Mesenchymal stem cell (in vitro differentiated cells and primary cell): ENCODE measurements around the gene STK33.

ENCODE experiments used
- DNase-seq: peaks from one replicate; pipeline ENCODE4 v3.0.0-alpha.2; 2013
- H2AFZ ChIP-seq: one replicate; pipeline ENCODE4 v1.6.1; 2013; ENCODE audit warnings: low read depth, mild to moderate bottlenecking, control low read depth, inconsistent platforms, low read length, moderate library complexity
- H2AK5ac ChIP-seq: 2 replicates; pipeline ENCODE4 v1.6.1; 2013; ENCODE audit warnings: low read length, moderate library complexity, mild to moderate bottlenecking, inconsistent platforms; ENCODE audit not compliant: severe bottlenecking
- H2BK120ac ChIP-seq: one replicate; pipeline ENCODE4 v1.6.1; 2013; ENCODE audit warnings: low read depth, mild to moderate bottlenecking, inconsistent platforms, low read length, moderate library complexity
- H2BK12ac ChIP-seq, 2 experiments: one replicate each; pipeline ENCODE4 v1.6.1; 2013; ENCODE audit warnings: inconsistent platforms in 2 of 2, low read length in 2 of 2, mild to moderate bottlenecking in 2 of 2, moderate library complexity in 2 of 2, control low read depth in 1 of 2
- H2BK15ac ChIP-seq: one replicate; pipeline ENCODE4 v1.6.1; 2013; ENCODE audit warnings: mild to moderate bottlenecking, low read depth, inconsistent platforms; ENCODE audit not compliant: poor library complexity, severe bottlenecking
- H2BK5ac ChIP-seq: 2 replicates; pipeline ENCODE4 v1.6.1; 2013; ENCODE audit warnings: low read depth, mild to moderate bottlenecking, low read length, control low read depth, inconsistent platforms; ENCODE audit not compliant: poor library complexity, severe bottlenecking
- H3K14ac ChIP-seq, 2 experiments: one replicate each; pipeline ENCODE4 v1.6.1; 2013; ENCODE audit warnings: inconsistent platforms in 2 of 2, low read length in 2 of 2, control low read depth in 1 of 2, mild to moderate bottlenecking in 1 of 2, moderate library complexity in 1 of 2
- H3K18ac ChIP-seq, 2 experiments: one replicate each; pipeline ENCODE4 v1.6.1; 2013; ENCODE audit warnings: inconsistent platforms in 2 of 2, low read length in 2 of 2, control low read depth in 1 of 2, low read depth in 1 of 2, mild to moderate bottlenecking in 1 of 2
- H3K23ac ChIP-seq, 2 experiments: one replicate each; pipeline ENCODE4 v1.6.1; 2013; ENCODE audit warnings: inconsistent platforms in 2 of 2, low read length in 2 of 2, mild to moderate bottlenecking in 2 of 2, moderate library complexity in 2 of 2, control low read depth in 1 of 2
- H3K27ac ChIP-seq: 2 replicates; pipeline ENCODE4 v1.5.1; 2013; ENCODE audit warnings: mild to moderate bottlenecking, moderate library complexity, low read length, control low read depth, inconsistent platforms; ENCODE audit not compliant: poor library complexity, severe bottlenecking
- H3K27me3 ChIP-seq, 2 experiments: 2 replicates each; pipeline versions ENCODE4 v1.6.1 to v1.7.0; 2013; ENCODE audit warnings: low read length in 2 of 2, mild to moderate bottlenecking in 2 of 2, moderate library complexity in 2 of 2, control low read depth in 1 of 2, inconsistent platforms in 1 of 2; ENCODE audit not compliant: control insufficient read depth in 1 of 2, insufficient read depth in 1 of 2
- H3K36me3 ChIP-seq, 2 experiments: 2 replicates each; pipeline versions ENCODE4 v1.6.1 to v1.7.0; 2013; ENCODE audit warnings: low read length in 2 of 2, control low read depth in 1 of 2, inconsistent platforms in 1 of 2, low read depth in 1 of 2, mild to moderate bottlenecking in 1 of 2; ENCODE audit not compliant: insufficient read depth in 2 of 2, control insufficient read depth in 1 of 2
- H3K4ac ChIP-seq, 2 experiments: one replicate each; pipeline ENCODE4 v1.6.1; 2013; ENCODE audit warnings: inconsistent platforms in 2 of 2, low read length in 2 of 2, mild to moderate bottlenecking in 2 of 2, moderate library complexity in 2 of 2, control low read depth in 1 of 2, low read depth in 1 of 2
- H3K4me1 ChIP-seq: 2 replicates; pipeline ENCODE4 v1.6.1; 2013; ENCODE audit warnings: low read depth, low read length, control low read depth; ENCODE audit not compliant: control insufficient read depth, insufficient read depth
- H3K4me2 ChIP-seq: 2 replicates; pipeline ENCODE4 v1.6.1; 2013; ENCODE audit warnings: low read length, mild to moderate bottlenecking, inconsistent platforms; ENCODE audit not compliant: poor library complexity, severe bottlenecking
- H3K4me3 ChIP-seq, 2 experiments: 2 replicates each; pipeline versions ENCODE4 v1.5.1 to v1.7.0; 2013; ENCODE audit warnings: low read length in 2 of 2, mild to moderate bottlenecking in 2 of 2, control low read depth in 1 of 2, low read depth in 1 of 2; ENCODE audit not compliant: insufficient read depth in 1 of 2
- H3K79me1 ChIP-seq: replicated peaks from 2 replicates; pipeline ENCODE4 v1.6.1; 2013; ENCODE audit warnings: mild to moderate bottlenecking, control low read depth, low read length, inconsistent platforms; ENCODE audit not compliant: poor library complexity, severe bottlenecking
- H3K9ac ChIP-seq: 2 replicates; pipeline ENCODE4 v1.7.0; 2013; ENCODE audit warnings: mild to moderate bottlenecking, low read length, moderate library complexity
- H3K9me3 ChIP-seq: 2 replicates; pipeline ENCODE4 v1.7.0; 2013; ENCODE audit warnings: mild to moderate bottlenecking, low read length; ENCODE audit not compliant: control insufficient read depth
- H4K8ac ChIP-seq: one replicate; pipeline ENCODE4 v1.6.1; 2013; ENCODE audit warnings: inconsistent platforms, mild to moderate bottlenecking, low read length, moderate library complexity
- H4K91ac ChIP-seq: one replicate; pipeline ENCODE4 v1.6.1; 2013; ENCODE audit warnings: mild to moderate bottlenecking, low read length, inconsistent platforms
- WGBS: methylation state at CpG from one replicate; pipeline ENCODE4 v1.1.7; 2013; ENCODE audit warnings: mixed read lengths; 5-methylcytosine and 5-hydroxymethylcytosine counted together

Gene STK33

GRCh38 chr11:8361206-8361605 is 232.8 kb downstream of the STK33 start:
- Histone ChIP-seq H3K27me3 (peaks cover 21 to 71% of the 10 kb centered on the region in 2 experiments), H3K4me2 (no peak overlapping the region), H4K8ac (no peak overlapping the region), H3K23ac (no peak overlapping the region), H3K4me1 (peaks cover 3% of the 10 kb centered on the region), H2BK12ac (no peak overlapping the region), H3K4ac (no peak overlapping the region), H3K9me3 (no peaks in the 10 kb centered on the region), H4K91ac (no peak overlapping the region), H3K4me3 (no peak overlapping the region), H3K79me1 (no peaks in the 10 kb centered on the region), H3K9ac (no peak overlapping the region), H2BK5ac (no peak overlapping the region), H3K14ac (no peak overlapping the region), H2BK120ac (no peak overlapping the region), H2AK5ac (no peak overlapping the region), H3K18ac (no peak overlapping the region), H3K27ac (no peak overlapping the region), H2AFZ (no peak overlapping the region), H3K36me3 (no peaks in the 10 kb centered on the region), H2BK15ac (no peak overlapping the region)
- WGBS = 78% methylated on average over 7 of the region's 7 CpGs
- DNase-seq = no peak

- Histone ChIP-seq H2BK5ac (no peak overlapping the region), H3K27ac (no peak overlapping the region), H3K18ac (no peak overlapping the region), H3K36me3 (no peaks in the 10 kb centered on the region), H3K9ac (no peak overlapping the region), H3K23ac (no peak overlapping the region), H3K4me2 (no peak overlapping the region), H3K4me3 (no peak overlapping the region), H3K79me1 (no peaks in the 10 kb centered on the region), H2BK15ac (no peak overlapping the region), H3K9me3 (no peaks in the 10 kb centered on the region), H2AK5ac (no peak overlapping the region), H2BK120ac (no peak overlapping the region), H3K14ac (no peak overlapping the region), H3K27me3 (peaks cover 28 to 71% of the 10 kb centered on the region in 2 experiments), H3K4me1 (peaks cover 3% of the 10 kb centered on the region), H4K91ac (no peak overlapping the region), H4K8ac (no peak overlapping the region), H3K4ac (no peak overlapping the region), H2AFZ (no peak overlapping the region), H2BK12ac (no peak overlapping the region)
- WGBS = 89% methylated on average over 8 of the region's 9 CpGs
- DNase-seq = no peak
Observed at GRCh38 chr11:8360086-8360828, 233.8 kb downstream of the STK33 start.

- WGBS = 88% methylated on average over 5 of the region's 6 CpGs
- H4K8ac ChIP-seq = no peak overlapping the region
- H2BK15ac ChIP-seq = no peak overlapping the region
- H2BK120ac ChIP-seq = no peak overlapping the region
- DNase-seq = no peak
- H2AFZ ChIP-seq = no peak overlapping the region
- H3K9me3 ChIP-seq = no peaks in the 10 kb centered on the region
- H3K27ac ChIP-seq = no peak overlapping the region
- no peak overlapping the region for H3K4me3 ChIP-seq
- H3K36me3 ChIP-seq = no peaks in the 10 kb centered on the region
- H2BK12ac ChIP-seq = no peak overlapping the region
- peak overlapping the region in 1 of 2 experiments; percentile 5 for H3K23ac ChIP-seq
- no peak overlapping the region for H3K9ac ChIP-seq
- no peak overlapping the region for H3K14ac ChIP-seq
- H2AK5ac ChIP-seq = no peak overlapping the region
- H3K4me2 ChIP-seq = no peak overlapping the region
- H2BK5ac ChIP-seq = no peak overlapping the region
- H4K91ac ChIP-seq = no peak overlapping the region
- H3K4me1 ChIP-seq = peaks cover 3% of the 10 kb centered on the region
- H3K79me1 ChIP-seq = no peaks in the 10 kb centered on the region
- no peak overlapping the region for H3K4ac ChIP-seq
- peaks cover 31 to 72% of the 10 kb centered on the region in 2 experiments for H3K27me3 ChIP-seq
- no peak overlapping the region for H3K18ac ChIP-seq
Observed at GRCh38 chr11:8359521-8359920, 234.5 kb downstream of the STK33 start.

- no peak overlapping the region for H4K91ac ChIP-seq
- H3K9me3 ChIP-seq = no peaks in the 10 kb centered on the region
- H2BK12ac ChIP-seq = no peak overlapping the region
- no peak overlapping the region for H3K9ac ChIP-seq
- no peaks in the 10 kb centered on the region for H3K36me3 ChIP-seq
- H3K79me1 ChIP-seq = no peaks in the 10 kb centered on the region
- no peak overlapping the region for H3K27ac ChIP-seq
- no peak overlapping the region for H3K23ac ChIP-seq
- no peak overlapping the region for H2AFZ ChIP-seq
- no peak overlapping the region for H3K14ac ChIP-seq
- peaks cover 44 to 80% of the 10 kb centered on the region in 2 experiments for H3K27me3 ChIP-seq
- H2AK5ac ChIP-seq = no peak overlapping the region
- H2BK5ac ChIP-seq = no peak overlapping the region
- 90% methylated on average over 13 of the region's 13 CpGs for WGBS
- no peak overlapping the region for H3K4ac ChIP-seq
- no peak overlapping the region for H3K4me2 ChIP-seq
- no peak overlapping the region for H3K4me3 ChIP-seq
- H4K8ac ChIP-seq = no peak overlapping the region
- H2BK15ac ChIP-seq = no peak overlapping the region
- no peak for DNase-seq
- H3K18ac ChIP-seq = no peak overlapping the region
- peaks cover 3% of the 10 kb centered on the region for H3K4me1 ChIP-seq
- no peak overlapping the region for H2BK120ac ChIP-seq
Observed at GRCh38 chr11:8357891-8358566, 236.0 kb downstream of the STK33 start.
